Upper lobe of right lung (tissue), 1 donor: ENCODE results near the gene PRKN. TPM values are rescaled to one million over a fixed set of nuclear protein-coding genes. Genes with fewer than 3 reads are reported as not detected.
"Not testable (repeated sequence)": the region's sequence is repeated elsewhere in the genome, so short reads cannot be mapped to it uniquely, and the experiment has no call there.

Experiments used
- ATAC-seq: fragments of 200-7000 bp; cut with Tn5 transposase; one replicate; pipeline ENCODE4 v1.9.1; 2020; ENCODE audit warnings: mild to moderate bottlenecking, moderate library complexity
- DNase-seq: peaks from one replicate; pipeline ENCODE4 v3.0.0-alpha.2; 2020
- H3K27ac ChIP-seq: fragments of 200-600 bp; one replicate; pipeline ENCODE4 v1.8.0; 2022
- H3K27me3 ChIP-seq: fragments of 200-600 bp; one replicate; pipeline ENCODE4 v1.8.0; 2022; ENCODE audit warnings: mild to moderate bottlenecking
- H3K36me3 ChIP-seq: fragments of 200-600 bp; one replicate; pipeline ENCODE4 v1.8.0; 2022
- H3K4me1 ChIP-seq: fragments of 200-600 bp; one replicate; pipeline ENCODE4 v1.8.0; 2022
- H3K4me3 ChIP-seq: fragments of 200-600 bp; one replicate; pipeline ENCODE4 v1.8.0; 2022; ENCODE audit warnings: mild to moderate bottlenecking
- H3K9me3 ChIP-seq: fragments of 200-600 bp; one replicate; pipeline ENCODE4 v1.8.0; 2022
- intact Hi-C: fragments of 100-400 bp; cut with DNase I; formaldehyde crosslinking; loops from one replicate; pipeline ENCODE4 v1.11.0; 2022
- total RNA-seq: library from RNA; stranded (reverse); fragmentation: NEBNext Ultra II Directional; extraction: Animal tissue kit (Norgen Biotek cat#: 25700); gene quantifications from one replicate; pipeline ENCODE4 v1.2.1, GENCODE V29; 2021
- TF ChIP-seq, protein P1 (sequence below): fragments of 200-600 bp; IDR thresholded peaks from one replicate; pipeline ENCODE4 v1.8.0; 2022; ENCODE audit warnings: antibody characterized with exemption
- donor health status: DM: no; HTN: yes; CAD: no; lungs with severe emphysema.

PRKN gene
- total RNA-seq, 1 donor from 2014 or later: 2.7 TPM

DNA sequence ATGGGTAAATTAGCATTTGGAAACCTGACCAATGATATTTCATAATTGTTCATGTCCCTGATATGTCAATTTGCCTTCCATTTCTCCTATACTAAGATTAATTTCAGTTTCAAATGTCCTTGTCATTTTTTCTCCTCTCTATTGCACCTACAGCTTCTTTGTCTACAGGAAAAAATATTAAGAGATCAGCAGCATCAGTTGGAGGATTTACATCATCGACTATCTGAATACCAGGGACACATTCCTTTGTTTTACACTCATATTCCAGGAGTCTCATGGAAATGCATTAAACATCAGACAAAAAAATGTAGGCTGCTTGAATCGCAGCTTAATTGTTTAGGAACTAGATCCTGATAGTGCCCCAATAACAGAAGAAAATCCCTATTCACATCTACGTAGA lies 188.2 kb downstream of the PRKN start:
- intact Hi-C loops: no loop called here
- H3K4me3 ChIP-seq: no peak overlapping the region

DNA sequence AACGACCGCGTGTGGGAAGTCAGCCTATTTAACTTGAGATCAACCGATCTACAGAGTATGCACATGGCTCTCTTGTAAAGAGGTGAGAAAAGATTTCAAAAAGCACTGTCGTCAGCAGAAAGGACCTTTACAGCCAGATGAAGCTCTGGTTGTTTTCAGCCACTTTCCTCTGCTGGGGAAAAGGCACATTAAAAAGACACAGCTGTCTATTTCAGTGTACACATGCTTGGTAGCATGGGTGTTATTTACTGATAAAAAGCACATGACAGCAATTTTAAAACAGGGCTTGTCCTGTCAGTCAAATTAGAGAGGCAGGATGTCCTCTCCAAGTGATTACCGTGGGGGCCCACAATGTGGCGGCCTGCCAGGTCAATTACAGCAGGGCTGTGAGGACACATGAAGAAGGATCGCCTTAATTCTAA lies 188.9 kb downstream of the PRKN start:
- TF ChIP-seq, protein P1, sequence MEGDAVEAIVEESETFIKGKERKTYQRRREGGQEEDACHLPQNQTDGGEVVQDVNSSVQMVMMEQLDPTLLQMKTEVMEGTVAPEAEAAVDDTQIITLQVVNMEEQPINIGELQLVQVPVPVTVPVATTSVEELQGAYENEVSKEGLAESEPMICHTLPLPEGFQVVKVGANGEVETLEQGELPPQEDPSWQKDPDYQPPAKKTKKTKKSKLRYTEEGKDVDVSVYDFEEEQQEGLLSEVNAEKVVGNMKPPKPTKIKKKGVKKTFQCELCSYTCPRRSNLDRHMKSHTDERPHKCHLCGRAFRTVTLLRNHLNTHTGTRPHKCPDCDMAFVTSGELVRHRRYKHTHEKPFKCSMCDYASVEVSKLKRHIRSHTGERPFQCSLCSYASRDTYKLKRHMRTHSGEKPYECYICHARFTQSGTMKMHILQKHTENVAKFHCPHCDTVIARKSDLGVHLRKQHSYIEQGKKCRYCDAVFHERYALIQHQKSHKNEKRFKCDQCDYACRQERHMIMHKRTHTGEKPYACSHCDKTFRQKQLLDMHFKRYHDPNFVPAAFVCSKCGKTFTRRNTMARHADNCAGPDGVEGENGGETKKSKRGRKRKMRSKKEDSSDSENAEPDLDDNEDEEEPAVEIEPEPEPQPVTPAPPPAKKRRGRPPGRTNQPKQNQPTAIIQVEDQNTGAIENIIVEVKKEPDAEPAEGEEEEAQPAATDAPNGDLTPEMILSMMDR: no peak
- H3K27ac ChIP-seq: no peak overlapping the region
- no peaks in the 10 kb centered on the region for H3K4me1 ChIP-seq
- no peaks in the 10 kb centered on the region for H3K27me3 ChIP-seq
- no peaks in the 10 kb centered on the region for H3K36me3 ChIP-seq
- H3K9me3 ChIP-seq: no peaks in the 10 kb centered on the region
- intact Hi-C loops: no loop called here
- DNase-seq: no peak
- no peak overlapping the region for H3K4me3 ChIP-seq
- no peak for ATAC-seq

More for the DNA sequence above, 188.2 kb downstream of the PRKN start:
- TF ChIP-seq, protein P1: no peak
- no peaks in the 10 kb centered on the region for H3K9me3 ChIP-seq
- H3K36me3 ChIP-seq: no peaks in the 10 kb centered on the region
- no peak overlapping the region for H3K27ac ChIP-seq
- ATAC-seq: no peak
- DNase-seq: no peak
- H3K27me3 ChIP-seq: no peaks in the 10 kb centered on the region
- H3K4me1 ChIP-seq: no peaks in the 10 kb centered on the region

DNA sequence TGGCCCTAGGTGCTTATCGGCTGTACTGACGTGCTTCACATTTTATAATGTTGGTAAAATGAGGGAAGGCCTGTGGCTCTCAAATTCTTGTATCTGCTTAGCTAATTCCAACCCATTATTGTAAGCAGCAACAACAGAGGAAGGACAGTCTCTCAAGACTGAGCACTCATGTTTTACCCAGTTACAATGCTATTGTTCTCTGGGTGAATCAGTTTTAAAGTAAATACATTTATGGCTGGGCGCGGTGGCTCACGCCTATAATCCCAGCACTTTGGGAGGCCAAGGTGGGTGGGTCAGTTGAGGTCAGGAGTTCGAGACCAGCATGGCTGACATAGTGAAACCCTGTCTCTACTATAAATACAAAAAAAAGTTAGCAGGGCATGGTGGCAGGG lies 194.6 kb downstream of the PRKN start:
- Histone ChIP-seq H3K4me3 (no peak overlapping the region), H3K27me3 (no peaks in the 10 kb centered on the region), H3K9me3 (no peaks in the 10 kb centered on the region), H3K36me3 (no peaks in the 10 kb centered on the region), H3K4me1 (no peaks in the 10 kb centered on the region), H3K27ac (peak overlapping the region; percentile 25)
- TF ChIP-seq, protein P1: no peak
- peak; percentile 17 for ATAC-seq
- DNase-seq: no peak
- intact Hi-C loops: no loop called here

DNA sequence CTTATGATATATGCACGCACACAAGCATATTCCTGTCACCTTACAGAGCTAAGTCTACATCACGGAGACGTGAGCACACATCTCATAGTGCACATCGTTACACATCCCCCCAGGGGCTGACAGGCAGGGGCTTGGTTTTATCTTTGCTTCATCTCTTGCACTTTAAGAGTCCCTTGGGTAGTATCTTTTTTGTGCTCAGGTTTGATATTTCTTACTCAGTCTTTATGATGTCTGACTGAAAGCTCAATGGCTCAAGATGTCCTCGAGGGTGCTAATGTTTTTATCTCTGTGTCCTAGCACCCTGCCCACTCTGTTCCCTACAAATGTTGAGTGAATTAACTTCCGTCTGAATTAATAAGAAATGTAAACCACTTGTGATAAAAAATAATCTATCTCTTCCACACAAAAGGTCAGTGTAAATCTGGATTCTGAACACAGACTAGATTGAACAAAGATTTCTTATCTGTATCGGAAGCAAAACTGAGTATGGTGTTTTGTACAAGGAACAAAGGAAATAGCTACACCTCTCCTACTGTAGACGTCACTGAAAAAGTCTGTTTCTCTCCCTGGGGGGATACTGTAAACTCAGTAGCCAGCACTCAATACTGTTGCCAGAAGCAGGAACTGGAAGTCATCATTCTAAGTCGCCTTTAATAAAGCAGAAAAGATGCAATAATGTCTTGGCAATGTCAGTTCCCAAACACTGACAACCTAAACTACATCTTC lies 195.1 kb downstream of the PRKN start:
- no peak overlapping the region for H3K4me3 ChIP-seq
- no peaks in the 10 kb centered on the region for H3K27me3 ChIP-seq
- ATAC-seq (peak; percentile 54), DNase-seq (no peak)
- peak overlapping the region; percentile 47 for H3K27ac ChIP-seq
- H3K9me3 ChIP-seq: no peaks in the 10 kb centered on the region
- H3K36me3 ChIP-seq: no peaks in the 10 kb centered on the region
- intact Hi-C loops: no loop called here
- TF ChIP-seq, protein P1: no peak
- H3K4me1 ChIP-seq: no peaks in the 10 kb centered on the region

DNA sequence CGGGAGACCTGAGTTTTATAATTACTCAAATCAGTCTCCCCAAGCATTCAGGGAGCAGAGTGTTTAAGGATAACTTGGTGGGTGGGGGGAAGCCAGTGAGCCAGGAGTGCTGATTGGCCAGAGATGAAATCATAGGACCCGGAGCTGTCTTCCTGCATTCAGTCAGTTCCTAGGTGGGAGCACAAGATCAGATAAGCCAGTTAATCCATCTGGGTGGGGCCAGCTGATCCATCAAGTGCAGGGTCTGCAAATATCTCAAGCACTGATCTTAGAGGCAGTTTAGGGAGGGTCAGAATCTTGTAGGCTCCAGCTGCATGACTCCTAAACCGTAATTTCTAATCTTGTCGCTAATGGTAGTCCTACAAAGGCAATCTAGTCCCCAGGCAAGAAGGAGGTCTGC lies 196.2 kb downstream of the PRKN start:
- DNase-seq, intact Hi-C loops, H3K4me1 ChIP-seq: not testable (repeated sequence)

DNA sequence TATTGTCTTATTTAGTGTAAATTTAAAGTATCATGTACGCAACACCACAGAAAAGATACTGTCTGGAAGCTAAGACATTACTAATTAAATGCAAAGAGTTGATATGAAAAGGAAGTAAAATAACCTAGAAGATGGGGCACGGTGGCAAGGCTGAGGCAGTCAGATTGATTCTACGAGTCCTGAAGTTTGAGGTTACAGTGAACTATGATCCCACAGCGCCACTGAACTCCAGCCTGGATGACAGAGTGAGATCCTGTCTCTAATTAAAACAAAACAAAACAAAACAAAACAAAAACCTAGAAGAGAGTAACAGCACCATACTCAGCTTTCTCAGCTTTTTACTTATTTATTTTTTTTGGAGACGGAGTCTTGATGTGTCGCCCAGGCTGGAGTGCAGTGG lies 199.0 kb downstream of the PRKN start:
- Histone ChIP-seq H3K27ac (no peak overlapping the region), H3K4me3 (no peak overlapping the region), H3K27me3 (no peaks in the 10 kb centered on the region), H3K36me3 (no peaks in the 10 kb centered on the region), H3K4me1 (no peaks in the 10 kb centered on the region), H3K9me3 (no peaks in the 10 kb centered on the region)
- TF ChIP-seq, protein P1: no peak
- DNase-seq: no peak
- intact Hi-C loops: no loop called here
- no peak for ATAC-seq

More for the DNA sequence above, 196.2 kb downstream of the PRKN start:
- H3K27ac ChIP-seq, H3K4me3 ChIP-seq, H3K9me3 ChIP-seq, H3K27me3 ChIP-seq, H3K36me3 ChIP-seq, ATAC-seq: not testable (repeated sequence)
